GM19452 (cell line): ENCODE data around the gene GSDMA.
A peak's percentile ranks its signal among the peaks of the same experiment; 100 is the strongest.
"Not testable (repeated sequence)": the region's sequence is repeated elsewhere in the genome, so short reads cannot be mapped to it uniquely, and the experiment has no call there.

Source experiments
- ATAC-seq: cut with Tn5 transposase; IDR thresholded peaks from one replicate; pipeline ENCODE4 v1.9.1; 2021; ENCODE audit not compliant: unreplicated experiment

The GSDMA gene

GRCh38 chr17:39928858-39929645, 33.8 kb upstream of the GSDMA start:
- ATAC-seq: no peak

GRCh38 chr17:39929646-39930407, 33.0 kb upstream of the GSDMA start:
- ATAC-seq: no peak

- no peak for ATAC-seq
Measured at GRCh38 chr17:39933912-39934311, 28.9 kb upstream of the GSDMA start.

GRCh38 chr17:39934324-39934723, 28.5 kb upstream of the GSDMA start:
- no peak for ATAC-seq

GRCh38 chr17:39935909-39936308, 26.9 kb upstream of the GSDMA start:
- ATAC-seq: no peak

GRCh38 chr17:39937447-39937846, 25.4 kb upstream of the GSDMA start:
- ATAC-seq: no peak

GRCh38 chr17:39938140-39938869, 24.5 kb upstream of the GSDMA start:
- ATAC-seq: no peak

- ATAC-seq: no peak
Measured at GRCh38 chr17:39939106-39939505, 23.7 kb upstream of the GSDMA start.

GRCh38 chr17:39939588-39940419, 23.0 kb upstream of the GSDMA start:
- ATAC-seq: no peak

- ATAC-seq: no peak
Measured at GRCh38 chr17:39943702-39944392, 19.0 kb upstream of the GSDMA start.

- ATAC-seq: no peak
Measured at GRCh38 chr17:39944393-39944711, 18.5 kb upstream of the GSDMA start.

- no peak for ATAC-seq
Measured at GRCh38 chr17:39946551-39947330, 16.1 kb upstream of the GSDMA start.

- not testable (repeated sequence) for ATAC-seq
Measured at GRCh38 chr17:39948489-39948828, 14.3 kb upstream of the GSDMA start.

- no peak for ATAC-seq
Measured at GRCh38 chr17:39949028-39949427, 13.8 kb upstream of the GSDMA start.

- no peak for ATAC-seq
Measured at GRCh38 chr17:39950871-39951348, 11.9 kb upstream of the GSDMA start.

- ATAC-seq: peak; percentile 21
Measured at GRCh38 chr17:39951924-39952679, 10.7 kb upstream of the GSDMA start.

- peak; percentile 78 for ATAC-seq
Measured at GRCh38 chr17:39952680-39953470, 9.9 kb upstream of the GSDMA start.

- no peak for ATAC-seq
Measured at GRCh38 chr17:39953471-39953888, 9.3 kb upstream of the GSDMA start.
